GM18873 (cell line): Measurements from ENCODE around the gene PNPLA3.

Source experiments
- ATAC-seq: cut with Tn5 transposase; IDR thresholded peaks from one replicate; pipeline ENCODE4 v1.9.1; 2021; ENCODE audit warnings: mild to moderate bottlenecking, moderate library complexity, moderate number of reproducible peaks; ENCODE audit not compliant: unreplicated experiment, low FRiP score

Gene PNPLA3

DNA sequence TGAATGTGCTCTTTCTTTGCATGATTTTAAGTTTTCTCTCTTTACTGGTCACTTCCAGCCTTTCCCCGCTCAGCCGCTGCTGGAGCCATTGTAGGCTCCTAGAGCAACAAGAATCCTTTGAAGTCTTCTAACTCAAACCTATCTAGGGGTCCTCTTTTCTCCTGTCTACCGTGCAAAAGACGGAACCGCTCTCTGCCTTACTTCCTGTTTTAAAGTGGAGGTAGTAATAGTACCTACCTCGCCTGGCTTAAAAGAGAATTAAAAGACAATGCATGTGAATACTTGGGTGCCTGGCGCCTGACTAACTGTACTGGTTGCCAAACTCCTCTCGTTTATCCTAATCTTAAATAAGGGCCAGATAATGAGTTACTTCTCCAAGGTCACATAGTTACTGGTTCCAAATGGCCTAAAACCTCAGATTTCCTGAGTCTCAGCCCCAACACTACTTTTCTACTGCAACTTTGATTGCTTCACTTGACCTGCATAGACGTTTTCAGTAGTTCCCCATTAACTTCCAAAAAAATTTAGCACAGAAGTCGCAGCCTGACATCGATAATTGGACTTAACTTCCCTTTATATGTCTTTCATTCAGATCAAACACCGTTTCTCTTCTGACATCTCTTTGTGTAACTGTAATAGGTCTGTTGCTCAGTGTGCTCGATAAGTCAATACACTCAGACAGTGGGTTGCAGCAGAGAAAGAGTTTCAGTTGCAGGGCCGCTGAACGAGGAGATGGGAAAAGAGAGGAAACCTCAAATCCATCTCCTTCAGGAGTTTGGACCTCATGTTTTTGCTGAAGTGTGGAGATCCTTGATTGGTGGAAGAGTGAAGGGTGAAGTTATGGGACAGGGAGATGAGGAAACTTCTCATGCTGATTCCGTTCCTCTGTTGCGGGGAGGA is 32.5 kb downstream of the PNPLA3 start:
- no peak for ATAC-seq

- no peak for ATAC-seq
Observed at GRCh38 chr22:43956805-43957463, 33.3 kb downstream of the PNPLA3 start.

- ATAC-seq: no peak
Observed at GRCh38 chr22:43957871-43958270, 34.3 kb downstream of the PNPLA3 start.

DNA sequence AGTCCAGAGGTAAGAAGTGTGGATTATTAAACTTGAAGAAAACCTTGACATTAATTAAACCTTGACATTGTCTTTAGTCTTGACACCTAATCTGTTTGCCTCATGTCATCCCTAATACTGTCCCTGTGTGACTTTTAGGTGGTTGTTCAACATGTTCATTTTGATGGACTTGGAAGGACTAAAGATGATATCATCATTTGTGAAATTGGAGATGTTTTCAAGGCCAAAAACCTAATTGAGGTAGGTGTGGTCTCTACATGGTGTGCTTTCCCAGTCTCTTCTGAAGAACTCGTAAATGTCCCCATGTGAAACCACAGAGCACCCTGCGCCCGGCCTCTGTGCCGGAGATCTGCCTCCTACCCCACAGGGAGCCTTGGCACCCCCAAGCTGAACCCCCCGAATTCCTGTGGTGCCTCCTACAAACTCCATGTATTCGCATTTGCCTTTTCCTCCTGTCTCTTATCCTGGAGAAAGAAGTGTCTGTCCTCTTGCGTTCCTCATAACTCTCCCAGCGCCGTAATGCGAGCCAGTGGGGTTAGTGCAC is 40.8 kb downstream of the PNPLA3 start:
- ATAC-seq: no peak

GRCh38 chr22:43967069-43967468 is 43.5 kb downstream of the PNPLA3 start:
- ATAC-seq: no peak

- no peak for ATAC-seq
Observed at GRCh38 chr22:43968614-43969013, 45.0 kb downstream of the PNPLA3 start.

DNA sequence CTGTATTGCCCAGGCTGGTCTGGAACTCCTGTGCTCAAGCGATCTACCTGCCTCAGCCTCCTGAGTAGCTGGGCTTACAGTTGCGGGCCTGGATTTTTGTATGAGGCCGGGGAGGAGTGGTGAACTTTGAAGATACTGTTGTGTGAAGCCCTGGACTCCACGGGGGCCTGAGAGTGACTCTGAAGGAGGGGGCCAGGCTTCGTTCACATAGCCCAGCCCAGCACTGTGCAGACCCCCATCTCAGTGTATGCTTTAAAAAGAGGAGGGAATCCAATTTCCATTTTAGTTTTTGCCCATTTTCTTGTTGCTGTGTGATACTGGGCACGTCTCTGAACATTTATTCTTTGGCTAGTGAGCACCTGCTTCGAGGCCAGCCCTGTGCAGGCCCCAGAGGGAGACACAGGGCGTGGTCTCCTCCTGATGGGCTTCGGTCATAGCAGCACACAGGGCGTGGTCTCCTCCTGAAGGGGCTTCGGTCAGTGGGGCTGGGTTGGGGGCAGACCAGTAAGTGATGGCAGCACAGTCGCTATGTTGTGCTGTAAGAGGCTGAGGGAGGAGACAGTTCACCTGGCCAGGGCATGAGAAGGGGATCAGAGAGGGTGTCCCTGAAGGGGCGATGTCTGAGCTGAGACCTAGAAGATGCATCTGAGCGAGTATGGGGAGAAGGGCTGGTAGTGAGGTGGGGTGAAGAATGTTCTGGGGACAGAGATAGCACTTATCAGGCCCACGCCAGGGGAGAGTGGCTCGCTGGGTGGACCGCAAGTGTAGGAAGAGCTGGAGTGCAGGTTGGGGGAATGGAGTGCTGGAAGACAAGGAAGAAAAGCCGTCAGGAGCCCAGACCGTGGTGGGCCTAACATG is 45.6 kb downstream of the PNPLA3 start:
- no peak for ATAC-seq

GRCh38 chr22:43969989-43970755 is 46.6 kb downstream of the PNPLA3 start:
- ATAC-seq: no peak

DNA sequence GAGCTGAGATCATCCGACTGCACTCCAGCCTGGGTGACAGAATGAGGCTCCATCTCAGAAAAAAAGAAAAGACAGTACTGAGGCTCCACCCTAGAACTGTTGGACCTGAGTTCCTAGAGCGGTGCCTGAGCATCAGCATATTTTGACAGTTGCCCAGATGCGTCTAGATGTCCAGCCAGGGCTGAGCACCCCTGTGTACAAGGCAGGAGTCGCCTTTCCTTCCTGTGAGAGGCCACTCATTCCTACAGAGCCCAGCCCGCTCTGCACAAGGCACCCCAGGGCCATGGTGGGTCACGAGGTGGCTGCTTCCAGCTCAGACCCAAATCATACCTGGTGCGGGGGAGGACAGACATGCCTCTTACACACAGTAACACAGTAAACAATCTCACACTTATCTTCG is 47.5 kb downstream of the PNPLA3 start:
- no peak for ATAC-seq

DNA sequence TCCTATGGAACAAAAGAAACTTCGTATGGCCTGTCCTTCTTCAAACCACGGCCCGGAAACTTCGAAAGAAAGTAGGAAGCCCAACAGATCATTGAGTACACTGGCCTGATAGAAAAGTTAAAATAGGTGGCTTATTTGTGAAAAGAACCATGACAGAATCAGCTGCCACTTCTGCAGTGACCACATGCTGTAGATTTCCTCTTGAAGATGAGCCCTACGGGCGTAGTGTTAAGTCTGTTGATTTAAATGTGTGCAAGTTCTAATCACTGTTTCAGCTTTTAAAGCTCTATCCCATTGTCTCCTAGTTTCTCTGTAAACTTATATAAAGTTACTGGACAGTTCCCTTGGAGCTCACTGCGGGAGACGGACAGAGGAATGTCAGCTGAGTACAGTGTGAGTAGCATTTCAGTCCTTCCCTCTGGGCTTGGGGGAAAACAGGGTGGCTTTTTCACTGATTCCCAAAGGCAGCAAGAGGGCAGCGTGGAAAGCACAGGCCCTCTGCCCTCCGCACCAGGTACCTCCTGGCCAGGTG is 49.4 kb downstream of the PNPLA3 start:
- ATAC-seq: no peak

DNA sequence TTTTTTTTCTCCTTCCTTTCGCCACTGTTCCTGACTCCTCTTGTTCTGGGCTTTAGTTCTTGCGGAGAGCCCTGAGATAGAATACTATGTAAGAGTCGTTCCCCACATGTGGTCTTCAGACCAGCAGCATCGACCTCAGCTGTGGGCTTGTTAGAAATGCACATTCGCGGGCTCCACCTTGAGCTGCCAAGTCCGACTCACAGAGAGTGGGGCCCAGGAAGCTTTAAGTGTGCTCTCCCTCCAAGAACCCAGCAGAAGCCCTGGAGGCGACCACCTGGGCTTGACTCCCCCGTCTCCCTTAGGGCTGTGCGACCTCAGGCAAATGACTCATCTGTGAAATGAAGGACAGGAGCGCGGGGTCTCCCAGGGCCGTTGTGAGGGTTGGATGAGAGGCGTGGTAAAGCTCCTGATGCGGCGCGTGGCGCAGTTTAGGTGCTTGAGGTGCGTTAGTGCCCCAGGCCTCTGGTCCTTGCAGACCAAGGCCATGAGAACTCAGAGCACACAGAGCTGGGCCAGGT is 50.5 kb downstream of the PNPLA3 start:
- ATAC-seq: no peak

- ATAC-seq: no peak
Observed at GRCh38 chr22:43975041-43975440, 51.4 kb downstream of the PNPLA3 start.

DNA sequence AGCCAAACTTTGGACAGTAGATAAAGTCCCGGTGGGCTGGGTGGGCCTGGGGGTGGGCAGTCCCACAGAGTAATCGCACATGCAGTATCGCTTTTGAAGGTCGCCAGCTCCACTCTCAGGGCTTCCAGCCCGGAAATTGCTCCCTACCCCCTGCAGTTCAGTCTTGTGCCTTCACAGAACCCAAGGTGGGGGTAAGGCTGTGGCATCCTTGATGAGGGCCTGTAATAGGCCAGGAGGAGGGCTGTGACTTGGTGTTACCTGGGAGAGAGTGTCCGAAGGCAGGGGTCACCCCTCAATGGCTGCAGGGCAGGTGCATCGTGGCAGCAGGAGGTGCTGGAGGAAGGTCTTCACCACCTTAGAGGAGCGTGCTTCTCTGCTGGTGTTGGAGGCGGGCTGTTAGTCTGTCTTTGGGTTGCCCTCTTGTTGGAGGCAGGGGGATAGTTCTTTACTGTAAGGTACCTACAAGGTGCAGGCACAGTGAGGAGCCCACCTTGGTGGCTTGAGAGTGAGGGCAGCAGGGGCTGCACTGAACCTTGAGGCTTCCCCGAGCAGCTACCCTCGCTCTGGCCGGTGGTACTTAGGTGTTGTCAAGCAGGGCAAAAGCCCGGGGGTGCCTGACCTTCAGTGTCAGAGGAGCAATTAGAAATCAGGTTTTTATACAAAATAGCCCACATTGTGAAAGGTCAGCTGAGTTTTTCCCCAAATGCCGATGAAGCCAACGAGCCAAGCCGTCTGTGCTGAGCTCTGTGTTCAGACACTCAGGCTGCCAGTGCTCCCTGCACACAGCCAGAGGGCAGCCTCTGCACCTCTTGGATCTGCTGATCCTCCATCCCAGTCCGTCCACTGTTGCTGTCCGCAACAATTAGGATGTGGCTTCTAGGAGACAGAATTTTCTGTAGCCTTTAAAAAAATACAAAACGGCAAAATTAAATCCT is 53.5 kb downstream of the PNPLA3 start:
- no peak for ATAC-seq

DNA sequence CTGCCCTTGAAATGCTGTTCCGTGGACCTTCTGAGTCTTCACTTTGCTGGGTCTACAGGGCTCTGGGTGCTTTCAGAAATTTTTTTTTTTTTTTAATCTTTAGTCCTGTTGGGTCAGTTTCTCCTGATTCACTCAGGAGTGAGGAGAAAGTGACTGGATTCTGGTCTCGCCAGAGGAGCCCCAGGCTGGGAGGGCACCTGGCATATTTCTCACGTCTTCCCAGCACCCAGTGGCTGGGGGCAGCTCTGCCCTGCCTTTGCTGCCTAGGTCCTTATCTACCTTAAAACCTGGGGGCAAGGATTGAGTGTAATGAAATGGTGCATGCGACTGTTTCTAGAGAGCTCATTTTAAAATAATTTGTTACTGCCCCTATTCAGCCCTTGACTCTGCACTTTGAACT is 55.0 kb downstream of the PNPLA3 start:
- no peak for ATAC-seq

DNA sequence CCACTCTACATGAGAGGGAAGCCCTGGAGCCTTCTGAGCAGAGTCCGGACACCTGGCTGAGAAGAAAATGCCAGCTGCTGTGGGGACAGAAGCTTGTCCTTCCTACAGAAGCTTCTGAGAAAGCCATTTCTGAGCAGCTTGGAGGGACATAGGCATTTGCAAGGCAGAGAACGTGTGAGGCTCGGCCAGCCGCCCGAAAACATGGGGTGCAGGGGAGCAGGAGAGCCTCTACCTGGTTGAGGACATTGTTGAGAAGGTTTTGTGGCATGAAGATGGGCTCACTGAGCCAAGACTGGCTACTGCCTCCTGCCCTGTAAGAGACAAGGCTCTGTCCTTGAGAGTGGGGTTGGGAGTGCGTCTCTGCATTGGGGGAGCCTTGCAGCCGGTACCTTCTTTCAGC is 57.0 kb downstream of the PNPLA3 start:
- ATAC-seq: no peak

GRCh38 chr22:43980996-43981395 is 57.4 kb downstream of the PNPLA3 start:
- no peak for ATAC-seq

- ATAC-seq: no peak
Observed at GRCh38 chr22:43983808-43984207, 60.2 kb downstream of the PNPLA3 start.

- no peak for ATAC-seq
Observed at GRCh38 chr22:43985532-43985931, 61.9 kb downstream of the PNPLA3 start.
